Endometrial microvascular endothelial cells (primary cell): ENCODE data around the gene HOXB3. TPM values are rescaled to one million over a fixed set of nuclear protein-coding genes. Genes with fewer than 3 reads are reported as not detected.

Experiments
- in situ Hi-C: cut with HindIII; loops from 2 replicates; pipeline ENCODE4 v1.10.0; 2017; ENCODE audit warnings: low sequenced_read_pairs, low pct_unique_long_range_greater_than_20kb; ENCODE audit errors: inconsistent ontology term
- total RNA-seq: library from RNA; depleted of rRNA; stranded (reverse); fragments of >200 nt; gene quantifications from one replicate; pipeline ENCODE4 v1.2.3, GENCODE V29; 2015; ENCODE audit errors: inconsistent ontology term

Gene HOXB3
- total RNA-seq, 1 donor from 2014 or later, result 5.7 TPM

GRCh38 chr17:48615047-48615962 is 25.3 kb upstream of the HOXB3 start, which contains the start of gene HOXB8:
Gene HOXB8 (minus strand): TSS chr17:48615292. CDS start chr17:48614704, 588 bp downstream.
- in situ Hi-C loops, result no loop called here

- in situ Hi-C loops, result no loop called here
Observed at GRCh38 chr17:48613862-48614694, 24.0 kb upstream of the HOXB3 start.

GRCh38 chr17:48612854-48613691 is 23.0 kb upstream of the HOXB3 start:
- in situ Hi-C loops, result no loop called here

- in situ Hi-C loops, result no loop called here
Observed at GRCh38 chr17:48612456-48612853, 22.4 kb upstream of the HOXB3 start.

- in situ Hi-C loops, result no loop called here
Observed at GRCh38 chr17:48611681-48612455, 21.8 kb upstream of the HOXB3 start.

GRCh38 chr17:48611213-48611612 is 21.2 kb upstream of the HOXB3 start:
- in situ Hi-C loops, result no loop called here

GRCh38 chr17:48610282-48611211 is 20.5 kb upstream of the HOXB3 start, which contains the start of gene HOXB7:
Gene HOXB7 (minus strand): TSS chr17:48611017. CDS start chr17:48610918, 99 bp downstream.
- in situ Hi-C loops, result no loop called here

GRCh38 chr17:48609759-48610281 is 19.8 kb upstream of the HOXB3 start:
- in situ Hi-C loops, result no loop called here

GRCh38 chr17:48609033-48609432 is 19.0 kb upstream of the HOXB3 start:
- in situ Hi-C loops, result no loop called here

- in situ Hi-C loops, result no loop called here
Observed at GRCh38 chr17:48608494-48608834, 18.4 kb upstream of the HOXB3 start.

GRCh38 chr17:48606892-48607614 is 17.0 kb upstream of the HOXB3 start:
- in situ Hi-C loops, result no loop called here

- in situ Hi-C loops, result no loop called here
Observed at GRCh38 chr17:48605991-48606891, 16.2 kb upstream of the HOXB3 start.

GRCh38 chr17:48605409-48605919 is 15.4 kb upstream of the HOXB3 start:
- in situ Hi-C loops, result no loop called here

- in situ Hi-C loops, result no loop called here
Observed at GRCh38 chr17:48604770-48605329, 14.8 kb upstream of the HOXB3 start, which contains the start of gene HOXB6. Gene HOXB6 (minus strand): TSS chr17:48604986. CDS start chr17:48598150, 6,836 bp downstream.
